HG03521 (cell line): ENCODE measurements around the gene IL1R1.

Source experiments
- ATAC-seq: cut with Tn5 transposase; IDR thresholded peaks from one replicate; pipeline ENCODE4 v1.9.1; 2021; ENCODE audit warnings: mild to moderate bottlenecking, moderate library complexity; ENCODE audit not compliant: unreplicated experiment

Gene IL1R1

DNA sequence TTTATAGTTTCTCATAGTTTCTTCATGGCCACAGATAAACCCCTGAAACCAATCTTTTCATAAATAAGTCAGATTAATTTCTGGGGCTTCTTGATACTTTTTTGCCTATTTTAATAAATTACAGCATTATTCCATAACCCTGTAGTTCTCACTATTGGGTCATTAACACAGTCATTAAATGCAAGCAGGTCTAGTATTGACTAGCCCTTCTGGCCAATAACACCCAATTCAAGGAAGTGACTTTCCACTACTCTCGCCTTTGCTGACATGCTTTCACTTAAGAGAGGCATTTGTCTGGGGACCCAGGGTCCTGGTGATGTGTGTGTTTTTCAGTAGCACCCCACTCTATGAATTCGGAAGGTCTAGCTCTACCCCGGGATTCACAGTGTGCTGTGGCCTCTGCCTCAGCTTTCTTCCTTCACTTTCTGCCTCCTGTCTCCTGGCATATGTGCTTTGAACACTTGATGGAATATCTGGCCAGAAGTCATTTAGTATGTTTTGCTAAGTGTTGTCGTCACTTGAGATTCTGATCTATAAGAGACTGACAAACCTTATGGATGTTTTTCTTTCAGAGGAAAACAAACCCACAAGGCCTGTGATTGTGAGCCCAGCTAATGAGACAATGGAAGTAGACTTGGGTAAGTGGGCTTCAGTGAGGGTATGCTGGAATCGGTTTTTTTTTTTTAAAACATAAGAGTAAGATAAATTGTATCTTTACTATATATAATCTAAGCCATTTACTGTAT, 25.7 kb downstream of the IL1R1 start:
- ATAC-seq = no peak

DNA sequence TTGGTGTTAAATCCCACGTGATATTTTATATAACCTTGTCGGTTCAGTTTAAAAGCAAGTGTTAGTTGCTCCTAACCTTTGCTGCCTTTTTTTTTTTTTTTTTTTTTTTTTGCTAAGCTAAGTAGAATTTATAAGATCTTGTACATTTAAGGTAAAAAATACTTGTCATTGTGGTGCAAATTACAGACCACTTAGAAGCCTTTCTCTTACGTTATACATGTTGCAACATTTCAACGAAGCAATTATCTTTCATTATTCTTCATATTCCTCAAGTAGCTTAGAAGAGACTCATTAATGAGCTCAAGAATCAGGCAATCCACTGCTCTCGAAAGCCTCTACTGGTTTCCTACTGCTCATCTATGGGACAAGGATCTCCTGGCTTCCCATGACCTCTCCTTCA, 29.4 kb downstream of the IL1R1 start:
- ATAC-seq = no peak

DNA sequence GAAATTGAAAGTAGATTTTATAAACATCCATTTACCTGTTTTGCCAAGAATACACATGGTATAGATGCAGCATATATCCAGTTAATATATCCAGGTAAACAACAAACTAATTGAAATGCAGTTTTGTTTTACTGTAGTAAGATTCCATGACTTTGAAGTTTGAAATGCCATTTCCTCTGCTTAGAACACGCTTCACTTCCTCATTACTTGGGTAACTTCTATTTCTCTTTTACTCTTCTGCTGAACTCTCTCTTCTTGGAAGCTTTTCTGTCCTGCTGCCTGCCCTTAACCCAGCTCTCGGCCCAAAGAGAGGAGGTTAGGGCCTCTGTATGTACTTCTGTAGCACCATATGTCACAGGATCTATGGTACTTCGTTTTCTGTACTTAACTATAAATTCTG, 30.2 kb downstream of the IL1R1 start:
- no peak for ATAC-seq

DNA sequence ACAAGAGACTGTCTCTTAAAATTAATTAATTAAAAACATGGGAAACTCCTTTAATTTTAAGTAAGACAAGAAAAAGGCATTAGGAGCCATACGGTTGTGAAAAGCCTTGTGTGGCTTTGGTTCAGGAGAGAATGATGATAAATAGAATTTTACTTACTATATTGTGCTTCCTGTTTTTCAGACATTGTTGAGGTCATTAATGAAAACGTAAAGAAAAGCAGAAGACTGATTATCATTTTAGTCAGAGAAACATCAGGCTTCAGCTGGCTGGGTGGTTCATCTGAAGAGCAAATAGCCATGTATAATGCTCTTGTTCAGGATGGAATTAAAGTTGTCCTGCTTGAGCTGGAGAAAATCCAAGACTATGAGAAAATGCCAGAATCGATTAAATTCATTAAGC, 33.6 kb downstream of the IL1R1 start:
- no peak for ATAC-seq

DNA sequence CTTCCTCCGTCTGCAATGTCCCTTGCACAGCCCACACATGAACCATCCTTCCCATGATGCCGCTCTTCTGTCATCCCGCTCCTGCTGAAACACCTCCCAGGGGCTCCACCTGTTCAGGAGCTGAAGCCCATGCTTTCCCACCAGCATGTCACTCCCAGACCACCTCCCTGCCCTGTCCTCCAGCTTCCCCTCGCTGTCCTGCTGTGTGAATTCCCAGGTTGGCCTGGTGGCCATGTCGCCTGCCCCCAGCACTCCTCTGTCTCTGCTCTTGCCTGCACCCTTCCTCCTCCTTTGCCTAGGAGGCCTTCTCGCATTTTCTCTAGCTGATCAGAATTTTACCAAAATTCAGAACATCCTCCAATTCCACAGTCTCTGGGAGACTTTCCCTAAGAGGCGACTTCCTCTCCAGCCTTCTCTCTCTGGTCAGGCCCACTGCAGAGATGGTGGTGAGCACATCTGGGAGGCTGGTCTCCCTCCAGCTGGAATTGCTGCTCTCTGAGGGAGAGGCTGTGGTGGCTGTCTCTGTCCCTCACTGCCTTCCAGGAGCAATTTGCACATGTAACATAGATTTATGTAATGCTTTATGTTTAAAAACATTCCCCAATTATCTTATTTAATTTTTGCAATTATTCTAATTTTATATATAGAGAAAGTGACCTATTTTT, 35.4 kb downstream of the IL1R1 start:
- ATAC-seq = no peak

DNA sequence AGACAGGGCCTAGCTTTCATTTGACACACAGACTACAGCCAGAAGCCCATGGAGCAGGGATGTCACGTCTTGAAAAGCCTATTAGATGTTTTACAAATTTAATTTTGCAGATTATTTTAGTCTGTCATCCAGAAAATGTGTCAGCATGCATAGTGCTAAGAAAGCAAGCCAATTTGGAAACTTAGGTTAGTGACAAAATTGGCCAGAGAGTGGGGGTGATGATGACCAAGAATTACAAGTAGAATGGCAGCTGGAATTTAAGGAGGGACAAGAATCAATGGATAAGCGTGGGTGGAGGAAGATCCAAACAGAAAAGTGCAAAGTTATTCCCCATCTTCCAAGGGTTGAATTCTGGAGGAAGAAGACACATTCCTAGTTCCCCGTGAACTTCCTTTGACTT, 36.5 kb downstream of the IL1R1 start:
- no peak for ATAC-seq

DNA sequence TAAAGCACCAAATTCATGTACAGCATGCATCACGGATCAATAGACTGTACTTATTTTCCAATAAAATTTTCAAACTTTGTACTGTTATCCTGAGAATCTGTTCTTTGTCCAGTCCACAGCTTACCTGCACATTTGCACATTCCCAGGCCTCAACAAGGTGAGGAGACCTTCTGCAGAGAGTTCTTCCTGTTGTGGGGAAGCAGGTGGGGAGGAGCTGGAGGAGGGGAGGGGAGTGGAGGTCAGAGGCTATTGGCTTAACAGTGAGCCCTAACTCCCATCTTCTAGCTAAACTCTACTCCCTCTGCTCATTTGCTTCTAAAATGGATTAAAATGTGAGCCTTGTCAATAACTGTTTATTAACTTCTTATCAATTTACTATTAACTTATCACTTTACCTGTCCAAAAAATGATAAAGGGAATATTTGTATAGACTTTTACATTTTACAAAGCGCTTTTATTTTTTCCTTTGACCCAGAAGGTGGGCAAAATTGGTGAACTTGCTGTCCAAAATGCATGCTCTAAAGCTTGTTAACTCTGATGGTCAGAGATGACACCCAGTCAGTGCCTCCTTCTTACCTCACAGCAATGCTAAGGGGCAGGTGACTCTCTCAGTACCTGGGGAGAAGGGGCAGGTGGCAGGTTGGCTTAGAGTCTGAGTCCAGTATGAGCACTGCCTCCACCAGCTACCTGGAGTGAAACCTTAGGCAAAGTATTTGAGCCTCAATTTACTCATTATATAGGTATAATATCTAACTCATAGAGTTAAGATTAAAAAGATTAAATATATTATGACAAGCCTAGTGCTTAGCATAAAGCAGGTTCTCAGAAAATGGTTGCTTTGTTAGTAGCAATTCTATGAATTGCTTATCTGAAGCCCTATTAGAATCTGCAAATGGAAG, 37.5 kb downstream of the IL1R1 start:
- ATAC-seq = no peak

DNA sequence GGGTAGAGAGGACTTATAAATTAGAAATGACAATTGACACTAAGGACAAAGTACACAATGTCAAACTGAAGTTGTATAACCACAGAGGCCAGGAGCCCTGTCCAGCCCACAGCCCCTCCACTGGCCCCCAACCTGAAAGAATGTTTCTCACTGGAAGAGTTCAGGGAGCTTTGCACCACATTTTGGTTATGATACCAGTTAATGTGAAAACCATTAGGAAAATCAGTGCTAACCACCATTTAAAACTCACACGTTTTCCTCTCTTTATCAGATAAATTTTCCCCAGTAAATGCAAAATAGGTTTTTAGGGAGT, 38.1 kb downstream of the IL1R1 start:
- ATAC-seq = no peak

DNA sequence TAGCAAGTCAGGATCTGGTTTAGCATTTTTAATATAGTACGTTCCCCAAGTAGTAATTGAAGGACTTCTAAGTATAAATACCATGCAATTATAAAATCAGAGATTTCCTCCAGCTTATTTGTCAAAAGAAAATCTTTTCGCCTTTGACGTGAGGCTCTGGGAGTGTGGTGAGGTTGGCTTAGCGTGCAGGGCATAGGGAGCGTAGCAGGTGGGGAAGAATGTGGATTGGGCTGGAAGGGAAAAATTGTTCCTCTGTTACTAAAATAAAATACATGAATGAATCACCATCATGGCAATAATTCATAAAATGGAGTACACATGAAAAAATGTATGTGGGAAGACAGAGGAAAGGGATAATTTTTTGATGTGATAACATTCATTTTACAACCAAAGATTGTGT, 38.8 kb downstream of the IL1R1 start:
- ATAC-seq = no peak

DNA sequence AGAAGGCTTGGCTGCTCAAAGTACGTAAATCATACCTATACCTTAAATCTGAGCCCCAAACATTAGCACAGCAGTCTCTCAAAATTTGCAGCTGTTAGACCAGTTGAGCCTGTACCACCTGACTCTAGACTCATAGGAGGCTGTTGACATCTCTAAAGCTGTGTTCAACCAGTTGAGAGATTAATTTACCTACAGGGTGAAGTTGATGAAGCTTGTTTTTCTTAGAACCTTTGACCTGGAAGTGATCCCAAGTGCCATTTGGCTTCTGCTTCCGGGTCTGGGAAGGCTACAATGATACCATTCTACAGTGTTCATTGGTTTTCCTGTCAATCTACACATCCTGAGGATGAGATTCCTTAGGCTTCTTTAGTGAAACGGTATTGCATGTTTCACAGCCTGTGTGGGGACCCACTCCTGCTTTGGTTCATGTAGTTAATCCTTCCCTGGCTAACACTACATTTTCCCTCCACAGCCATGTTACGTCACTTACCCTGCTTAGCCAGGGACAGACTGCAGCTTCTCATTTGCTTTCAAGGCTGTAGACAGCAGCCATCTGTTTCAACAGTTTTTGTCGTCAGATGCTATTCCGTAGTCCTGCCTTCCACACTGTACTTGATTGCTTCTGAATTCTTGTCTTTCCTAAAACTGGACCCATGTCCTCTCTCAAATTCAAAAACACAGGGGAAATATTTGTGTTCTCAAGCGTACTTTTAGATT, 39.5 kb downstream of the IL1R1 start:
- ATAC-seq = no peak

DNA sequence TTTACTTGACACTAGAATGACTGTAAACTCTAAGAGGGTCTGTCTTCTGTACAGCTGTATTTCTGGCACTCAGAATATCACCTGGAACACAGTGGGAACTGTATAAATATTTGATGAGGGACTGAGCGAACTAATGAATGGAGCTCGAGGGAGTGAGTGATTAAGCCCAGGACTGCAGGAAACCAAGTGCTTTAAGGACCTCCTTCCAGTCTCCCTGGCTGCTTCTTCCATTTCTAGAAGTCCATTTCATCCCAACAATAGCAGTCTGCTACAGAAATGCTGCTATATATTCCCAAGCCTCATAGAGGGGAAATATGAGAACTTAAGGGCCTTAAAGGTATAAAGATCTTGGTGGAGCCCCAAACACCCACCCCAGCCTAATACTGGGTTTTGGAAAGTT, 41.5 kb downstream of the IL1R1 start:
- no peak for ATAC-seq

DNA sequence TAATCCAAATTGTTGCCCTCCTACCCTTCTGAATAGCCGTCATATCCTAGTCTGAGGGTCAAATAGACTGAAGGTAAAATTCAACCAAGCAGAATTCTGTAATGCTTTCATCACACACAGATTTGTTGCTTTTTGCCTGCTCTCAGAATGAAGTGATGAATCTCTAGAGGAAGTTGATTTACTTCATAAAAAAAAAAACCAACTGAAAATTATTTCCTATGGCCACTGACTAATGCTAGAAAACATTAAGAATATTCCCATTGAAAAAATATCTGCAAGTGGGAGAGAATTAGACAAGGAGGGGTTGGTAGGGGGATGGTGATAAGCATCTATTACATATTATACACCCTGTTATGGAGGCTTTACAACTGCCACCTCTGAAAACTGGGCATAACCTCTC, 42.0 kb downstream of the IL1R1 start:
- ATAC-seq = no peak

DNA sequence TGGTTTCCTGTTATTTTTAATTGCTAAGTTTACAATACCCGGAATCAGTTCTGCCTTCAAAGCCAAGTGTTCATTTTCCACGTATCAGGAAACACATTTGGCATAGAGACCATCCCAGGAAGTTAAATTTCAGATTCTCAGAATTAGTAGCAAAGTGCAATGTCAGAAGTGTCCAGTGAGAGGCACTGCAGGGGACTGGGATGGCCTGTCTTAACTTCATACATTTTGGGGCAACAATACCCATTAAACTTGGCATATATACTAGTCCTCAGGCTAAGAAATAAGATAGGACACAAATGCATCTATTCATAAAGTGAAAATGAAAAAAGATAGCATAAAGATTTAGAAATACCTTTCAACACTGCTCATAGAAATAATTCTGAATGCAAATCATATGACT, 42.8 kb downstream of the IL1R1 start:
- ATAC-seq = no peak

DNA sequence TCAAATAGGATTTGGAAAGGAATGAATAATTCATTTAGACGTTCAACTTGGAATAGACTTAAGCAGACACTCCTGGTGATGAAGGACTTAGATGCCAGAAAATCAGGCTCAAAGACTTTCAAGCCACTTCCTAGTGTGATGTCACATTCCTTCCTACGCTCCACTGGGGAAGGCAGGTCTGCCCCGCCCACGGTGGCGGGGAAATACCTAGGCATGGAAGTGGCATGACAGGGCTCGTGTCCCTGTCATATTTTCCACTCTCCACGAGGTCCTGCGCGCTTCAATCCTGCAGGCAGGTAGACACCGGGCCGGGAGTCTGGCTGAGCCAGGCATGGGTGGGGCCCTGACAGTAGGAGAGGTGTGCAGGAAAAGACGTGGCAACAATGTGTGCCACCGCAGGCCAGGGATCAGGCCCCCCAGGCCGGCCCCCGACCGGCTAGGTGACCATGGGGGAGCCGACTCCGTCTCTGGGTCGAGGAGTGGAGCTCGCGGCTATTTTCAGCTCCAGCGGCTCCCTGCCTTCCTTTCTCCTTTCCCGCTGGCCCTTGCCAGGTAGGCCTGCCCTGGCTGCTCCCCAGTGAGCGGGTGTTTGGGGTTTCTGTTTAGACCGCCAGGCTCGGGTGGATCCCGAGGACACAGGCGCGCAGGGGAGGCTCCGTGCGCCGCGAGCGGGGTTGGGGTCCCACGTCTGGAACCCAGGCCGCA, 44.4 kb downstream of the IL1R1 start, which contains the start of gene IL1RL2:
TSS of gene IL1RL2 (plus strand) at position 233 of the 705 bp plus-strand sequence. CDS start 845 bp downstream, outside the sequence.
- ATAC-seq = no peak

DNA sequence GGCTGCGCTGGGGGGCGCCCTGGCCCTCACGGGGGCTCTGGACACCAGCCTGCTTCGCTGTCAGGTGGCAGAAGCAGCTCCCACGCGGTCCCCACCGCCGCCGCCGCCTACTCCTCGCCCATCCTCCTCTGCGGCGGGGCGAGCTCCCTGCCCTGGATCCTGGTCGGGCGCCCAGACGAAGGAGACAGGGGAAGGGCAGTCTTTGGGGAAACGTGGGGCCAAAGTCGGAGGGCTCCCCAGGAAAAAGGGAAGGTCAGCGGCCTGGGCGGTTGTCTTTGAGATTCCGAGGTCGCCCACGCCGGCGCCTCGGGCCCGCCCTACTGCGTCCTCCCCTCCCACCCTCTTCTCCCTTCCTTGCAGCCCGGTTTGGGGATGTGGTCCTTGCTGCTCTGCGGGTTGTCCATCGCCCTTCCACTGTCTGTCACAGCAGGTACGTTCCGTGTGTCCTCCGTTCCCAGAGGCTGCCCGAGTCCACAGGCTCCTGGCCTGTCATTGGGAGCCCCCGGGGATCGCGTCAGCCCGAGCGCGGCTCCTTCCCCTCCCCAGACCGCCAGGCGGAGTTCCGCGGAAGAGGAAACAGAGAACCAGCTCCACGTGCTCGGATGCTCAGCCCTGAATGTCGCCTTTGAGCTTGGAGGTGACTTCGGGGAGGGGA, 45.1 kb downstream of the IL1R1 start:
- ATAC-seq = no peak

DNA sequence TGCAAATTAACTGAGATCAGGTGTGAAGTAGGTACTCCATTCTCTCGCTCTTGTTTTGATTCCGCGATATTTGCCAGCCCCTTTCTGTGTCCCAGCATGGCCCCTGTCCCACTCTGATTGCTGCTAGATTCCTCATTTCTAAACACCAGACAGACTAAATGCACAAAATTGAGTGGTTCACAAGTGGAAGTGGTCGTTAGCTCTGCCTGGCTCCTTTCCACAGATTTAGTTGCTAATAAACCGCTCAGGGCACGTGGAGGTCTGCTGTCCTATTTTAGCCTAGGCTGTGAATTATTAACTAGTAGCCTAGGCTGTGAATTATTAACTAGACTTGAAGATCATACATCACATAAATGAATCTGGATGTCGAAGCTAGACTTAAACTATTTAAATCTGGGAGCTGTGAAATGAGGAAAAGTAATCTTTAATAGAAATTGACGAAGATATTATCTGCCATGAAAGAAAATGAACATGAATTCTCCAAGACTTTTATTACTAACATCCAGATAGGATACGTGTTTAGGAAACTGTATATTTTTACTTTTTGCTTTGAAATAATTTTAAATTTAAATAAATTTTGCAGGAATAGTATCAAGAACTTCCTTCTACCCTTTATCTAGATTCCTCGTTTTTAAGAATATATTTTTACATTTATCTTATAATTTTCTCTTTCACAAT, 48.0 kb downstream of the IL1R1 start:
- no peak for ATAC-seq

DNA sequence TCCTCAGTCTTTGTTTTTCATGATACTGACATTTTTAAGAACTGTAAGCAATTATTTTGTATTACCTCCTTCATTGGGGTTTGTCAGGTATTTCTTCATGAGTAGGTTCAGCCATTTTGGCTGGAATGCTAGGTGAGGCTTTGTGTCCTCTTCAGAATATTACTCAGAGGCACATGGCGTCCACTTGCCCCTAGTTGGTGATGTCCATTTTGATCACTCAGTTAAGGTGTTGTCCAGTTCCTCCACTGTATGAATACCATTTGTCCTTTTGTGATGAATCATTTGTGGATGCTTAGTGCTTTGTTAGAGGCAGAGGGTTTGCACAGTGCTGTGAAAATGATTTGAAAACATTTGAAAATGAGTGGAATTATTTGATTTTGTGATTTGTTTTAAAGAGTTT, 49.0 kb downstream of the IL1R1 start:
- ATAC-seq = no peak

DNA sequence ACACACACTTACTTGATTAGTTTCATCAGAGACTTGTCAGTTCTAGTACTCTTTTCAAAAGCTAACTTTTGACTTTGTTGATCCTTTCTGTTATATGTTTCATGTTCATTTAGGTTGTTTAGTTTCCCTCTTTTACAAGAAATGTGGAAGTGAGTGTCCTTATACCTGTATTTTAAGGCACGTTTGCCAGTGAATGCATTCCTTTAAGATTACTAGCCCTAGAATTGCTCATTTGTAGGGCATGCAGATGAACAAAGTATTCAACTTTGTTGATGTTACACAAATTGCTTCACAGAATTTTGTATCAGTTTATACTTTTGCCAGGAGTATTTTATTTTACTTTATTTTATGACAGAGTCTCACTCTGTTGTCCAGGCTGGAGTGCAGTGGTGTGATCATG, 50.5 kb downstream of the IL1R1 start:
- ATAC-seq = no peak

DNA sequence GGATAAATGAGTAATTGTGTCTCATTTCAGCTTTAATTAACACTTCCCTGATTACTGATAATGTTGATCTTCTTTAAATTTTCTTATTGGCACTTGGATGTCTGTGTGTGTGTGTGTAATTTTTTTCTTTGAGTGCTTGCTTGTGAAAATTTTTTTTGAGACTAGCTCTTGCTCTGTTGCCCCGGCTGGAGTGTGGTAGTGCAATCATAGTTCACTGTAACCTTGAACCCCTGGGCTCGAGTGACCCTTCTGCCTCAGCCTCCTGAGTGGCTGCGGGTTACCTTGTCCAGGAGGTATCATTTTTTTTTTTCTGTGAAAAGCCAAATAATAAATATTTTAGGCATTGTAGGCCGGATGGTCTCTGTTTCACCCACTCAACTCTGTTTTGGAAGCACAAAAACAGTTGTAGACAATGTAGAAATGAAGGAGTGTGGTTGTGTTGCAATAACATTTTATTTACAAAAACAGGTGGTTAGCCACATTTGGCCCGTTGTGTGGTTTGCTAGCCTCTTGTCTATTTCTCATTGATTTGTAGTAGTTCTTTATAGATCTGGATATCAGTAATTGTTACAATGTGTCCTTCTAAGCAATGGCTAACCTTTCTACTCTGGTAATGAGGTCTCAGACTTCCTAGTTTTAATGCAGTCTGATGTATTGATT, 52.2 kb downstream of the IL1R1 start:
- no peak for ATAC-seq
